Ecto neural progenitor cell (in vitro differentiated cells): ENCODE measurements around the gene GASK1B.
A peak's percentile ranks its signal among the peaks of the same experiment; 100 is the strongest.

Experiments
- DNase-seq: peaks from one replicate; pipeline ENCODE4 v3.0.0-alpha.2; 2018; ENCODE audit warnings: low spot score

GASK1B gene

DNA sequence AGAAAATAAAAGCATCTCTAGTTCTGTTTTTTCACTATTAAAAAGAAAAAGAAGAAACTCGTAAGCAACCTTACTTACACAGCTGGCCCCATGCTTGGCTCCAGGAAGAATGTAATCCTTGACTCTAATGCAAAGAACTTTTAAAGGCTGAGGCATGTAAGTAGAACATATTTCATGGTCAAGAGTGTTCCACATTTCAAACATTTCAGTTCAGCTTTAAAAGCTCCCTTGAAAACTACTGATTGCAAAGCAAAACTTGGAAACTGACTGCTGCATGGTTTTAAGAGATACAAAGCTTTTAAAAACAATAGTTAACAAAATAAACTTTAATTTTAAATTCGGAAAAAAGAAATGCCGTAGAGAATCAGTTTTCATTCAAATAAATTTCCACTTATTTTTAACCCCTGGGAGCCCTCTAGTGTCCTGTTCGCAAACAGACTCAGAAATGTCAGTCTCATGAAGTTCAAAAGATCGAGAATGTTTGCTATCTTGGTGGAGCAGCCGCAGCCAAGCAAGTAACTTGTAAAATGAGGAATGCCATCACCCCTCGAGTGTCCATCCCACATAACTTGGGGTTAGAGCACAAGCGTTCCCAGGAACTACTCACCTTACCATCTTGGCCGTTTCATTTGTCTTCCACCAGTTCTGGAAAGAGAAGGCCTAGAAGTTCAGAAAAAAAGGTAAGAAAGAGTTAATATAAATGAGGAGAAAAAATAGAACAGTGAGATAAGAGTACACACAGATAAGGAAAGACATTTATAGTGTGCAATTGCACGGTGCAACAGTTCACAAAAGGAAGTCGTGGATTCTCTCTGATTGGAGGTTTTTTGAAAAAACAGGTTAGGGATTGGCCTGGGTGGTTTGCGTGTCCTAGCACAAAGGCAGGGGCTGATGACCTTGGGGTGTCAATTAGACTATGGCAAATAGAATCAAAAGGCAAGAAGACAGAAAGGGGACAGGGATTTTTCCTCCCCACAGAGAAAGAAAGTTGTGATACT is at the start of gene GASK1B:
Gene GASK1B (minus strand): TSS at position 765 of the 998 bp plus-strand sequence. CDS start 1,650 bp downstream, outside the sequence.
- DNase-seq = no peak

DNA sequence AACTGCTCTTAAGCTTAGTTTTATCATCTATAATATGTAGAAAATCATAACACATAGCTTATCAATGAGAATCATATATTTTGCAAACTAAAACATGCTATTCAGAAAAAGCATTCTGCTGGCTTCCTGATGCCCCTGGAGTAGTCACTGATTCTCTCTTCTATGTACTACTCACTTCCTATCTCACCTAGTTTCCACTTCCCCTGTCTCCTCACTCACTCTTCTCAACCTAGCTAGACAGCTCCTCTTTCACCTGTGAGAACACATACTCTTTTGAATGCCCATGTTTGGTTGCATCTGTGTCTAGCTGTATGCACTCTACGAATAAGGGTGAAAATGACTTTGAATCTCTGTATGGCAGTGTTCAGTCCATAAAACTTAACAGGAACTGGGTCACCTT is 46.8 kb upstream of the GASK1B start:
- DNase-seq = no peak

DNA sequence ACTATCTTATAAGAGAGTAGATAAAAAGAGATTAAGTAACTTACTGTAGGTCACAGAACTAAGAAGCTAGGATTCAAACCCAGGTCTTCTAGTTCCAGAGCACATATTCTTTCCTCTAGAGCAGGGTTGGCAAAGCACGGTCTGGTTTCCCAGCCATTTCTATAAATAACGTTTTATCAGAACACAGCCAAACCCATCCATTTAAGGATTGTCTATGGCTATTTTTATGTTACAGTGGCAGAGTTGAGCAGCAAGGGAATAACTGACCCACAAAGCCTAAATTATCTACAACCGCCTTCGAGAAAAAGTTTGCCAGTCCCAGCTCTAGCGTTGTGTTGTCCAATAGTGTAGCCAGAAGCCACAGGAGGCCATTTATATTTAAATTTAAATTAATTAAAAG is 44.9 kb upstream of the GASK1B start:
- no peak for DNase-seq

DNA sequence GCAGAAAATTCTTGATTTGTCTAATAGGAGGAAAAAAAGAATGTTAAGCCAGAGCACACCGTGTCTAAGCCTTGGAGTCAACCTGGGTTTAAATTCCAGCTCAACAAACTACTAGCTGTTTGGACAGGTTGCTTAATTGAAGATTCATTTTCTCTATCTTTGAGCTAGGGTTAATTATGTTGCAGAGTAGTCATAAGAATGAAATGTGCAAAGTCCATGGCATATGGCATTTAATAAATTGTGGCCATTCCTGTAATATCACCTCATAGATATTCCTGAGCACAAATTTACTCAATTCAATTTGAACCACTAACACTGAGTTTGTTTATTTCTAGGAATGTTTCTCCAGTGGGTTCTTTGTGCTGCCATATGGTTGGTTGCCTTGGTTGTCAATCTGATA is 42.0 kb upstream of the GASK1B start:
- DNase-seq = no peak

DNA sequence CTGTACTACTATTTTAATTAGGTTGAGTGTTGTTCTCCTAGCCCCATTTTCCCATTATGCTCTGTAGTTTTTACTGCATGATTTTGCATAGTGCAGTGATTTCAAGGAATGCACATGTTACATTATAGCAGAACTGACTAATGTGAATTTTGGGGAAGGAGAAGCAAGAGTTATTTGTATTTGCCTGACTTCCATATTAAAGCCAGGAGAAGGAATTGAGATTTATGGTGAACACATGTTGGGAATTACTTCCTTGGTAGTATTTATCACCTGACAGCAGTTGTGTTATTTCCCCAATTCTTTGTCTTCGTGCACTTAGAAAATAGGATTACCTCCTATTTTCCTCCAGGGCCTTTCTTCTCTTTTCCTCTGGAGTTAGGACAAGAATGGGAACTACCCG is 40.6 kb upstream of the GASK1B start:
- no peak for DNase-seq

DNA sequence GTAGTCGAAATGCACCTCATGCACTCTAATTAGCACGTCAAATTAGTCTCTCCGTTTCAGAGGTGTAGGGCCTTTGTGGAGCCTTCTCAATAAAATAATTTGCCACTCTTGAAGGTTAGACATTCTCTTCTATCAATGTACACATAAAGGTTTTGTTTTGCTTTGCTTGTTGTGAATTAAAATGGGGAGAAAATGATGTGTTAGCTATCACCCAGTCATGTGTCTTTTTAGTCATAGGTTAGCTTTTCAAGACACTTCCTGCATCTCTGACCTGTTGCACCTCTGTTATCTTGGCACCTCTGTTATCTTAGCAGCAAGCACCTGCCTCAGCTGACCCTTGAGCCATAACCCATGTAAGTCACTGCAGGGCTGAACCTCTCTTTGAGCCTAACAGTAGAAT is 38.4 kb upstream of the GASK1B start:
- DNase-seq = no peak

DNA sequence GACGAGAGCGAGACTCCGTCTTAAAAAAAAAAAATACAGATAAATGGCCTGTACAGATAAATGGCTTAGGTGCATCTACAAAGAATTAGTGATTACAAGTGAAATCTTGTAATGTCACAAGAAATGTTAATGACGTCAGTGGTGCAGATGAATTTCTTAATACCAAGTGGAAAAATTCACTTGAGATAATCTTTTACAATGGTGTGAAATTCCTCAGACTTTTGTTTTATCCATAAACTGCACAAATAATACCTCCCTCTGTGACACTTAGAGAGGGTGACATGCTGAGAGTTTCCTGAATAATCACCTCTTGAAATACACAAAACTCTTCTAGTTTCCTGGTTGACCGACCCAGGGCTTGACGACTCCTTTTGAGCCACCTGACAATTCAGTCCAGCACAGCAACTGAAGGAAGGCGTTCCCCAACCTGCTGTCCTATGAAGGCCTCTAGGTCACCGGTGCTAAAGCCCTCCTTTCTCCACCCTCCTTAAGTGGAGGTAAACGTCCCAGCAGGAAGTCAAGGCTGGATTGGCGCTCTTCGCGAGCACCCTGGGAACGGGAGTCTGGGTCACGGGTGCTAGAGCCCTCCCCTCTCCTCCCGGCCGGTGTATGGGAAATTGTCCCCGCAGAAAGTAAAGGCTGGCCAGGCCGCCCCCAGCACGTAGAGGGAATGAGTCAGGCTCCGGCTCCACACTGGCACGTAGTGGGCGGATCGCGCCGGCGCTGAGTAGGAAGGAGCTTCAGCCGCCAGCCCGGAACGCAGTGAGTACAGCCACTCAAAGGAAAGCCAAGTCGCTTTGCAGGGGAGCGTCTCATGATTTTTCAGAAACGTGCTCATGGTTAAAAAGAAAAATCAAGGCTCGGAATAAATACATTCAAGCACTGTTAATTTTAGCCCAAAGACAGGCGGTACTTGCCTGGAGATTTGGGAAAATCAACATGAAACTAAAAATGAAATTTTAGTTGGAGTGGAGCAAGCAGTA is 37.3 kb upstream of the GASK1B start, which contains the start of gene TMEM144:
Gene TMEM144 (plus strand): TSS at position 662 of the 983 bp plus-strand sequence. CDS start 2,182 bp downstream, outside the sequence.
- peak; percentile 87 for DNase-seq

DNA sequence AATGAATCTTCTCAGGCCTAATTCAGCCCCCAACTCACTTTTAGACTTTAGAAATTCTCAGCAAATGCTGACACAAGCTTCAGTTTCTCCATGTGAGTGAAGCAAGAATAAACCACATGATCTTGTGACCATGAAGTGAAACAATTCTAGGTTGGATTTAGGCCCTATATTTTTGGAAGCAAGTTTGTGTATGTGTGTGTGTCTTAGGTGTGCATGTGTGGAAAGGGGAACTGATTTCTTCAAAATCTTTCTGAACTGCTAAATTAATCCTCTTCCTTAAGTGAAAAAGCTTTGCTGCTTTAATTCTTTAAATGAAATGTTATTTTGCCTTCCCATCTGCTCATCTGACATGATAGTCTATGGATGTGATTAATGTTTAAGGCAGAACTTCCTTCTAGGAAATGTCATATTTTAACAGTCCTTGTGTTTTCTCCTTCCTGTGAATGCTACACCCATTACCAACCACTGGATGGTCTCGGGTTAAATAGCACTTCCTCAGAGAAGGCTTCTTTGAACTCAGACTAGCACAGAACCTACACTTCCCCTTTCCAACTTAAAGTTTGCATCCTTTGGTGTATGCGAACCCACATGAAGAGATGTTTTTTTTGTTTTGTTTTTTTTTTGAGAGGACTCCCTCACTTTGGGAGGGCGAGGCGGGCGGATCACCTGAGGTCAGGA is 36.3 kb upstream of the GASK1B start:
- no peak for DNase-seq

DNA sequence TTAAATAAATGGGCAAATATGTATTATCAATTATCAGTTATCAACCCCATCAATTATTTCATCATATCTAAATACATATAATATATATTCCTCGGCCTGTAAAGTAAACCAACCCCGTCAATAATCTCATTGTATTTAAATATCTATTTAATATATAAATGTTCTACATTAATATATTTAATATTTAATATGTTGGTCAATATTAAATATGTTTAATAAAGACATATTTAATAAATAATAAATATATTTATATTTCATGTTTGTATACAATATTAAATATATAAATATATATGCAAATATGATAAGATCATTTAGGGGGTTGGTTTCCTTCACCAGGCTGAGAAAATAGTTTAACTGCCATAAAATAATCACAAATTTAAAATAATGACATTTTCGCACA is 31.1 kb upstream of the GASK1B start:
- DNase-seq = no peak

DNA sequence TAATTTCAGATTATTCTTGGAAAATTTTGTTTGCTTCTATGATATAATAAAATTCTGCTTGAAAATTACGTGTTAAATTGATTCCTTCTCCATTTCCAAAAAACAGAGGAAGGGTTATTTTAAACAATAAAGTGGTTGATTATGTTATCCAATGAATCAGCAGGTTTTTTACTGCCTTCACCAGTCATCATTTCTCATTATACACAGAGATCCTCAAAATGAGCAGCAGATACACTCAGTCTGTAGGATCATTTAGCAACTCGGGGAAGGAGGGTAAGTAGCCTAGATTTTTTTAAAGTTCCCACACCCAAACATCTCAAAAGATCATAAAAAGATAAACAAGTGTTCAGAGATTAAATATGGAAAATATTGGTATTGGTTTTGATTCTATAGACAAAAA is 30.6 kb upstream of the GASK1B start:
- DNase-seq = no peak

DNA sequence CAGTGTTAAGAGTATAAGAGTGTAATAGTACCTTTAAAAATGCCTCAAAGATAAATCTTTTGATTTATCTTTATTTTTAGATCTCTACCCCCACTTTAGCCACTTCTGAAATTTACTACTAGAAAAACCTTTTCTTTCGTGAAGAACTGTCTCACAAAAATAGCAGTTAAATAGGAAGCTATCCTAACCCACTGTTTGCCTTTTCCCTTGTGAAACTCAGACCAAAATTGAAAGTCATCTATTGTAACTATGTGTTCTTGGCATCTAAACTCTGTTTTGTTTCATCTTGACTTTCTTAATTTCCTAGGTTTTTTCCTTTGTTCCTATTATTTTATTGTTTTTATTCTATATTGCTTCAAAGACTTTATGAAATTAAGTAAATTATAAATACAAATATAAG is 29.7 kb upstream of the GASK1B start:
- no peak for DNase-seq

DNA sequence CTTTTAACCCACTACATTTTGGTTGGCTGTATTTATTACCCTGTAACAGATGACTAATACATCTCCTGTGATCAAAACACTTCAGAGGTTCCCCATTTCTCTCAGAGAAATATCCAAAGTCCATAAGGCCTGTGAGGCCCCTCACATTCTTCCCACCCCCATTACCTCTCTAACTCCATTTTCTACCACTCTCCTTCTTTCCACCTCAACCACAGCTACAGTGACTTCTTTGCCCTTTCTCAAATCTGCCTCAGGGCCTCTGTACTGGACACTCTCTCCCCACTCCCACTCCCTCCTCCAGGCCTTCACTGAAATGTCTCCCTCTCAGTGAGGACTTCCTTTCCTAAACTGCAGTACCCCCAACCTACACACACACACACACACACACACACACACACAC is 29.1 kb upstream of the GASK1B start:
- no peak for DNase-seq

DNA sequence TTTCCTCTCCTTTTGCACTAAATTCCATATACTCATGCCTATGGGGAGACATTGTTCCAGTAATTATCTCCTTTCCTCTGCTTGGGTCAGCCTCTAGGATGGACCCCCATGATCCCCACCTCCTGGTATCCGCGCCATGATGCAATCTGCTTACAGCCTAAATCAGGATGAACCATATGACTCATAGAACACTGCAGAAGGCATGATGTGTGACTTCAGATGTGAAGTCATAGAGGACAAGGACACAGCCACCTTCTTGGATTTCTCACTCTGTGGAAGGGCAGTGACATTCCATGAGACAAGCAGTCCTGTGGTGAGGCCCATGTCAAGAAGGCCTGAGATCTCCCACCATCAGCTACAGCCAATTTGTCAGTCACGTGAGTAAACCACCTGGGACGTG is 28.5 kb upstream of the GASK1B start:
- DNase-seq = no peak

DNA sequence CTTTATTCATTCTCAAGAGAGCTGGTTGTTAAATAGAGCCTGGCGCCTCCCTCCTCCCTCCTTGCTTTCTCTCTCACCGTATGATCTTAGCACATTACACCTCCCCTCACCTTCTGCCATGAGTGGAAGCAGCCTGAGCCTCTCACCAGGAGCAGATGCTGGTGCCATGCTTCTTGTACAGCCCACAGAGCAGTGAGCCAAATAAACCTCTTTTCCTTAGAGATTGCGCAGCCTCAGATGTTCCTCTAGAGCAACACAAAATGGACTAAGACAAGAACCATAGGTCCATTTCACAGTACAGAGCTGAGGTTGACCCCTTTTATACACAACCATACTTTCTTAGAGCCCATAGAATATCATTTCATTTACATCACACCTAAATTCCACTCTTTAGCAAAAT is 27.4 kb upstream of the GASK1B start:
- no peak for DNase-seq

DNA sequence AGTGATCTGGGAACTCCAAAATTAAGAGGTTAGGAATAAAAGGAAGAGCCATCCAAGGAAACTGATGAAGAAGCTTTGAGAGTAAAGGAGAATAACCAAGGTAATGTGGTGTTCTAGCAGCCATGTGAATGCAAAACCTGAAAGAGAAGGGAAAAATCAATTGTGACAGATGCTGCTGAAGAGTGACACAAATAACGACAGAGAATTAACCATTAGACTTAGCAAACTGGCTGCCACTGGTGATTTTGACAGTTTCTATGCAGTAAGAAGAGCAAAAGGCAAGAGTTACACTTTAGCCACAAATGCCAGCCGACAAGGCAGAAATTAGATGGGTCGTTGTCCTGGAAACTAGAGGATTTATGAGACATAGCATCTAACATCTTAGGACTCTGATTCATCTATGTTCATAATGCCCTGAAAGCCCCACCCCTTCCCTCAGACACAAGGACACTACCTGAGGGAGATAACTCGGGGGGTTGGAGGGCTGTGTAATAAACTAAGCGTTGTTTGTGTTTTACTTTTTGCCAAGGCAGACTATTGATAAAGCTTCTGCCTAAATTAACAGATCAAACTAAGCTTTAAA is 24.5 kb upstream of the GASK1B start:
- no peak for DNase-seq

DNA sequence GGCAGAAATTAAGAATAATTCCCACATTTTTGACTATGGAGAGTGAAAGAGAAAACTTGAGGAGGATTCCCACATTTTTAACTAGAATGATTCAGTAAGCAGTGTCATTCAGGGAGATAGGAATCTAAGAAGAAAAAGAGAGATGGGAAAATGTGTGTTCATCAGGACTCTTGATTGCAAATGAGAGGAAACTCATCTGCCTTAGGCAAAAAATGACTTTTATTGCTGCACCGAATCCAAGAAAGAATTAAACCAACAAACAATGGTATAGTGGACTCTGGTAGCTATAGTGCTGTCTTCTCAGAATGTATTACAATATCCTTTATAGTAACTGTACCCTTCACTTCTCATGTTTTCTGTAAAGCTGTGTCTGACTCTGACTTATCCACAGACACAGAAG is 22.5 kb upstream of the GASK1B start:
- DNase-seq = no peak

DNA sequence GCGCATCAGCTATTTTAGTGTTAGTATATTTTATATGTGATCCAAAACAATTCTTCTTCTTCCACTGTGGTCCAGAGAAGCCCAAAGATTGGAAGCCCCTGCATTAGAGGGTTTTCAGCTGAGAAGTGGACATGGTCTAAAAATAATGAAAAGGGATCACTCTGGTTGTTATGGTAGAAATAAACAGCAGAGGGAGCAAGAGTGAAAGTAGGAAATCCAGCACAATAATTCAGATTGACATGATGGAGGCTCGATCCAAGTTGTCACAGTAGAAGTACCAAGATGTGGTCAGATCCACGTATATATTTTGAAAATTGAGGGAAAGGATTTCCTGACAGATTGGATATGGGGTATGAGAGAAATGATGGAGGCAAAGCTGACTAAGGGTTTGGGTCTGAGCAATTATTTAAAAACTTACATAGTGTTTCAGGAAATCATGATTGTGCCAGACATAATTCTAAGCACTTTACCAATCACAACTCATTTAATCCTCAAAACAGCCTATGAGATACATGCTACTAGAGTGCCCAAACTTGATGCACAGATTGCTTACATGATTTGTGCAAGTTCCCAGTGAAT is 20.4 kb upstream of the GASK1B start:
- DNase-seq = no peak

DNA sequence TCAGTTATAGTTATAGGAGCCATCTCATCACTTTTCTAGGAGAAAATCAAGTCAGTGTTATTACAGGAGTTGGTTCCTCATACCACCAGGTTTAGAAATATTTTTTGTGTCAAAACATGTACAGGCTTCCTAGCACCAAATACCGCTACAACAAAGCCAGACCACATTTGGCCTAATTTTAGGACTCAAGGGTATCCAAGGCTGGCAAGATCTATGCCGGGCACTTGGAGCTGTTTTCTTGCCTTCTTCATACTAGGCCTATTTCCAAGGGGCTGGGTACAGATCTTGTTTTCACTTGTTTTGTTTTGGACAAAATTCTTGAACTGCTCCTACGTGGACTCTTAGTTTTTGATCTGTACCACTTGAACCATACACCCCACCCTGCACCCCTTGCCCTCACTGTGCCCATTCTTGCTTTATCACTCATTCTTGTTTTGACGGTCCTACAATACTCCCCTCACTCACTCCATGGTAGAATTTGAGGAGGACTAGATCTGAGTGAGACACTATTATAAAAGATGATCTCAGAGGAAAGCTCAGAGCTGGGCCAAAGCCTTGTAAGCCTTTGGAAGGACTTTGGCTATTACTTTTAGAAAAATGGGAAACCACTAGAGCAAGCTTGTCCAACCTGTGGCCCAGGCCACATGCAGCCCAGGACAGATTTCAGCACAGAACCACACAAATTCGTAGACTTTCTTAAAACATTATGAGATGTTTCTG is 19.8 kb upstream of the GASK1B start:
- DNase-seq = no peak

DNA sequence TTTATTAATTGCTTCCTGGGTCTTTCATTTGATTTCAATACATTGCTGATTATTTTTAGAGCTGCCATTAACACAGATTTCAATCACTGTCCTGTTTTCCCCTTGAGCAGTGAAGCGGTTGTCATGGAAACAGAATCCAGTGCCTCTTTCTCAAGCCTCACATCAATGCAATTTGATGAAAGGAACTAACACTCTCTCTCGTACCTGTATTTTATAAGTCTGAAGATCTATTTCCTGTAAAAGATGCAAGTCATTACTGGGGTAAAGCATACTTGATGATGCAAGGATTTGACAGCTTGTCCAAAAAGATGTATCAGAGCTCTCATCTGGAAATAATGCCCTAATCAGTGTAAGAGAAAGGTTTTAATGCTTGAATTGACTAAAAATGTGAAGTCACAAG is 17.9 kb upstream of the GASK1B start:
- no peak for DNase-seq

DNA sequence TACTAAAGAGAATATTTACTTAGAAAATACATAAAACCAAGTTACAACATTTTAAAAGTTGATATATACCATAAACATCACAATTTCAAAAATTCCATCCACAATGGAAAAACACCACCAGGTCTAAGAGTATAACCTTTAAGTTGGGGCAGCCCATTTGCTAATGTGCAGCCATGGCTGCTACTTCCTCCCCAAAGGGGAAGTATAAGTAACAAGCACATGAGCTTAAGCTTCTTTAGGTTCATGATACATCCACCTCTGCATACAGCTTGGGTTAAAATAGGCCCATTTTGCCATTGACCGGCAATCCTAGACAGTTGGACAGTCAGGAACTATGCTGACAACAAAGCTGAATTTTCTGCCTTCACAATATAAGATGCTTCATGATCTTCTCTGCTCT is 16.6 kb upstream of the GASK1B start:
- DNase-seq = no peak

DNA sequence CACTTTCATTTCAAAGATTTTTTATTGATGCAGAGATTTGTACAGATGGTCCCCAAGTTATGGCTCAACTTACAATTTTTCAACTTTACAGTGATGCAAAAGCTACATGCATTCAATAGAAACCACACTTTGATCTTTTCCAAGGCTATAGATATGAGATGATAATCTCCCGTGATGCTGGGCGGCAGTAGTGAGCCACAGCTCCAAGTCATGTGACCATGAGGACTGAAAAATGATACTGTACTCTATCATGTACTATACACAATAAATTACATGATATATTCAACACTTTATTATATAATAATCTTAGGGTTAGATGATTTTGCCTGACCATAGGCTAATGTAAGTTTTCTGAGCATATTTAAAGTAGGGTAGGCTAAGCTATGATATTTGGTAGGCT is 14.0 kb upstream of the GASK1B start:
- DNase-seq = no peak
